Left ventricle myocardium superior (tissue), 1 donor: ENCODE results near the gene ZNF524. TPM values are rescaled to one million over a fixed set of nuclear protein-coding genes. Genes with fewer than 3 reads are reported as not detected.
"Not testable (repeated sequence)": the region's sequence is repeated elsewhere in the genome, so short reads cannot be mapped to it uniquely, and the experiment has no call there.

Experiments used
- ATAC-seq: fragments of 200-7000 bp; cut with Tn5 transposase; one replicate; pipeline ENCODE4 v1.9.1; 2020; ENCODE audit warnings: mild to moderate bottlenecking, moderate library complexity
- DNase-seq: peaks from one replicate; pipeline ENCODE4 v3.0.0-alpha.2; 2020
- intact Hi-C: fragments of 100-400 bp; cut with micrococcal nuclease; formaldehyde crosslinking; loops from one replicate; pipeline ENCODE4 v1.11.0; 2022
- total RNA-seq: library from RNA; stranded (reverse); fragmentation: NEBNext Ultra II Directional; extraction: Animal tissue kit (Norgen Biotek cat#: 25700); gene quantifications from one replicate; pipeline ENCODE4 v1.2.1, GENCODE V29; 2021
- donor health status: DM: no; HTN: yes; CAD: no; lungs with severe emphysema.

The ZNF524 gene
- total RNA-seq, 1 donor from 2014 or later = 17.0 TPM

DNA sequence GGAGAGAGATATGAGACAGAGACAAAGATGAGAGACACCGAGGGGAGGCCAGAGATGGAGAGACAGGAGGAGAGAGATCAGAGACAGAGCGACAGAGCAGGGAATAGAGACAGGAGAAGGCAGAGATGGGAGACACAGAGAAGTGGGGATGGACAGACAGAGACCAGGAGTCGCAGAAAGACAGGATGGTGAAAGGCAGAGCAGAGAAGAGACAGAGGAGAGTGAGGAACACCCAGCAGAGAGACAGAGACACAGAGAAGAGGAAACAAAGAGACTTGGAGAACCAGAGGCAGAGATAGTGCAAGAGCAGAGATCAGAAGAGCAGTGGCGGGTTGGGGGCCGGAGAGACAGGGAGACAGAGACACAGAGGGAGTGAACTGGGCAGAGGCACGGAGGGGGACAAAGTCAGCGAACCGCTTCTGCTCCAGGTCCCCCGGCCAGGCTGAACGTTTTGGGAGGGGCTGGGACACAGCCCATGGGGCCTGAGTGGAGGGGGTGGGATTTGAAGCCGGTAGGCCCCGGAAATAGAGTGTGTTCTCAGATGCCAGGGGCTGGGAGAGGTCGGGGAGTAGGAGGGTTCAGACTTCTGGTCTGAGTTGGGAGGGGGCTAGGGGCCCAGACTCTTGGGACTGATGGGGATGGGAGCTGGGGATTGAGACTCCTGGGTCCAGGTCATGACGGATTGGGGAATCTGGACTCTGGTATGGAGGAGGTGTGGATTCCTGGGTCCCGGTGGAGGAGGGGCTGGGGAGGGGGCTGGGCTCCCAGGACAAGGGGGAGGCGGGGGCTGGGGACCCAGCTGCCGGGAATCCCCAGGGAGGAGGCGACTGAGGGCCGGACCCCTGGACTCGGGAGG lies 20.1 kb upstream of the ZNF524 start:
- intact Hi-C loops = loop anchor here (2.0 kb wide), 1 partner anchor 33 kb away; no protein-coding TSS in a partner anchor
- DNase-seq = peak; percentile 37
- ATAC-seq = peak; percentile 69

DNA sequence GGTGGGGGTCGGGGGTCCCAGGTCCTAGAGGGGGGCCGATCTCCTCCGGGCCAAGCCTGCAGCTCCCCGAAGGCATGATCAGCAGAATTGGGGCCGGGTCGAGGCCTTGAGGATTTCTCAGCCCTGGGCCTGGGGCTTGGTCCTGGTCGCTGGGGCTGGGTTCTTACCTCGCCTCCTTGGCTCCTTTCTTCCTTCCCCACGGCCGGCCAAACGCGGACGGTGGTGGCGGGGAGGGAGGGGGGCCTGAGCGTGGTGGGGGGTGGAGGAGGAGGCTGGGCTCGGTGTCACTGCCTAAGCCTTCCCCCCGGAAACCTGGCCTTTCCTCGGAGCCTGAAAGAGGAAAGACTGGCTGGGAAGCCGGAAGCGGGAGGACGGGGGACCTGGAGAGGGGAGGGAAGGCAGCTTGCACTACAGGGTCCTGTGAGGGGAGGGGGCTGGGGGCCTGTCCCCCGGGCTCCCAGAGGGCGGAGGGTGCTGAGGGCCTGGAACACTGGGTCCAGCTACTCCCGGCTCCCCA lies 19.4 kb upstream of the ZNF524 start, which contains the start of gene ZNF579:
Gene ZNF579, minus strand, starts transcription at position 221 of the 517 bp plus-strand sequence. CDS start 1,209 bp downstream, outside the sequence.
- peak; percentile 89 for ATAC-seq
- DNase-seq = peak; percentile 89
- intact Hi-C loops = loop anchor here (2.0 kb wide), 1 partner anchor 34 kb away; no protein-coding TSS in a partner anchor

GRCh38 chr19:55581145-55581822 lies 18.8 kb upstream of the ZNF524 start:
- intact Hi-C loops = loop anchor here (2.0 kb wide), 1 partner anchor 34 kb away; no protein-coding TSS in a partner anchor
- no peak for ATAC-seq
- no peak for DNase-seq

- intact Hi-C loops = loop anchor here (2.0 kb wide), 1 partner anchor 35 kb away; no protein-coding TSS in a partner anchor
- DNase-seq = no peak
- no peak for ATAC-seq
Observed at GRCh38 chr19:55581823-55582223, 18.3 kb upstream of the ZNF524 start.

- DNase-seq, ATAC-seq, intact Hi-C loops: not testable (repeated sequence)
Observed at GRCh38 chr19:55582284-55582683, 17.8 kb upstream of the ZNF524 start.

DNA sequence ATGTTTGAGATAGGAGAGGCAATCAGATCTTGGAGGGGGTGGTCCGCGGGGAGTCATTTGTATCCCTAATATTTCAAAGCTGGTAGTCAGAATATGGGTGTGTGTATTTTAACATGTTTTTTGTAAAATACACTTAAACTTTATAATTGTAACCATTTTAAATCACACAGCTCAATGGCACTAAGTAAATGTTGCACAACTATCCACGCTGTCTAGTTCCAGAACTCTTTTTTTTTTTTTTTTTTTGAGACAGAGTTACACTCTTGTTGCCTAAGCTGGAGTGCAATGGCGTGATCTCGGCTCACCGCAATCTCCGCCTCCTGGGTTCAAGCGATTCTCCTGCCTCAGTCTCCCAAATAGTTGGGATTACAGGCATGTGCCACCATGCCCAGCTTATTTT lies 16.2 kb upstream of the ZNF524 start:
- DNase-seq, ATAC-seq, intact Hi-C loops: not testable (repeated sequence)

GRCh38 chr19:55584871-55585270 lies 15.2 kb upstream of the ZNF524 start:
- intact Hi-C loops = no loop called here

DNA sequence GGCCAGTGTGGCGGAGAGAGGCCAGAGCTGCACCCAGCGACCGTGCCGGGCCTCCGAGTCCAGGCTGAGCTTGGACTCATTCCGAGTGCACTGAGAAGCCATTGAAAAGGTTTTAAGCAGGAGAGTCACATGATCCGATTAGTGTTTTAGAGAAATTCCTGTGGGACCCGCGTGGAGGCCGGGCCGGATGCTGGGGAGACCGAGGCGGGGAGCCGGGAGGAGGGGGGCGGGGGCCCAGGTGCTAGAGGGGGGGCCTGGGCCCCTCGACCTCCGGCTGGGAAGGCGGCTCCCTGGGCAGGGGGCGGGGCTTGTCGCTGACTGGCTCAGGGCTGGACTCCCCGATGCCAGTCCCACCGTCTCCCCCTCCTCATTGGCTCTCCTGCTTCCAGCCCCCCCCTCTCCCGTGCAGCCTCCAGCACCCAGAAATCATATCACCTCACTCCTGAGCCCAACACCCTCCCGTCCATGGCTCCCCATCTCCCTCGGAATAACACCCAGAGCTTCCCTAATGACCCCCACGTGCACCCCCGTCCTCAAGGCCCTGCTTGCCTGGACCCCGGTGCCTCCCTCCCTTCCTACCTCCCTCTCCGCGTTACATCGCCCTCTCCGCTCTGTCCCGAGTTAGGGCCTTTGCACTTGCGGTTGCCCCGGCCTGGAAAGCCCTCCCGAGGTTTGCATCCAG lies 14.3 kb upstream of the ZNF524 start:
- peak; percentile 87 for DNase-seq
- ATAC-seq = peak; percentile 84
- intact Hi-C loops = no loop called here

More at GRCh38 chr19:55584871-55585270, 15.2 kb upstream of the ZNF524 start:
- no peak for DNase-seq
- ATAC-seq = no peak

DNA sequence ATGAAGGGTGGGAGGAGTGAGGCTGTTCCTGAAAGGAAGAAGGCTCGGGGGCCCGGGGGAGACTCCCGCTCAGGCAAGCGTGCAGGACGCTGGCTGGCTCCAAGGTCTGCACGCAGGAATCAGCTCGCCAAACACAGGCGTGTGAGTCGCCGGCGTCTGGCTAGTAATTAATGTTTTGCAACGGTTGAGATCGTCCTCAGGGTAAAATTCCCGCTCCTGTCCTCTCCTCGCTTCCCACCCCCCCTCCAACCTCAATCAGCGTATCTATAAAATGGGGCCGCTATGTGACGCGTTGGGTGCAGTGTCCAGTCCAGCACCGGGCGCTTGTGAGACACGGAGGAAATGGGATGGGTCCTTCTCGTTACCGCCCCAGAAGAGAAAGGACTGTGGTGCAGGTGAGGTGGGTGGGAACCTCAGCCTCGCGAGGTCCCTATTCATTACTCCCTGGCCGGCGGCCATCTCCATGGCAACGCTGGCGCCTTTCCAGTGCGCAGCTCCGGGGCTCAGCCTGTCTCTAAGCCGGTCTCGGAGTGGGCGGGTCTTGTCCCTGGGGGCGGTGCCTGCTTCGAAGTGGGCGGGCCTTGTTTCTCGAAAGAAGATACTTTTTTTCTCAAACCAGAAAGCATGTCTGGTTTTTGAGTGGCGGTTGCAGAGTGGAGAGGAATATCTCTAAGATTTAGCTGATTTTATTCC lies 13.0 kb upstream of the ZNF524 start:
- DNase-seq = peak; percentile 97
- intact Hi-C loops = no loop called here
- peak; percentile 88 for ATAC-seq

- DNase-seq = no peak
Observed at GRCh38 chr19:55588738-55589137, 11.3 kb upstream of the ZNF524 start.

DNA sequence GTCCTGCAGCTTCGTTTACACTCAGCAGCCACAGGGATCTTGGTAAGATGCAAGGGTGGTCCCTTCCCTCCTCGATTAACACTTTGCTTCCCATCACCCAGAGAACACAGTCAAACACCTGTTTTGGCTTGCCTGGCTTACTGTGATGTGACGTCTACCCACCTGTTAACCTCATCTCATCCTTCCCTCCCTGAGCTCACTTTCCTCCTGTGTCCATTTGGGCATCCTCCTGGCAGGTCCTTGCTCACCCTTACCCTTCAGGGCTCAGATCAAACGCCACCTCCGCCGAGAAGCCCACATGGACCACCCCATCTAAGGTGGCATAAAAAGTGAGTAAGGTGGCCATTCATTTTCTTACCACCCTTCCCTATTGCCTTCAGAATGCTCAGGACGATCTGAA lies 10.0 kb upstream of the ZNF524 start:
- no peak for DNase-seq
- ATAC-seq = no peak
- intact Hi-C loops = no loop called here

More at GRCh38 chr19:55588738-55589137, 11.3 kb upstream of the ZNF524 start:
- intact Hi-C loops = no loop called here
- no peak for ATAC-seq

GRCh38 chr19:55590617-55591016 lies 9.5 kb upstream of the ZNF524 start:
- DNase-seq (no peak), ATAC-seq (no peak)
- intact Hi-C loops = no loop called here

- DNase-seq = no peak
- ATAC-seq = no peak
- intact Hi-C loops = no loop called here
Observed at GRCh38 chr19:55591555-55591954, 8.5 kb upstream of the ZNF524 start.

GRCh38 chr19:55592391-55593090 lies 7.5 kb upstream of the ZNF524 start:
- DNase-seq (peak; percentile 27), ATAC-seq (no peak)
- intact Hi-C loops = no loop called here

DNA sequence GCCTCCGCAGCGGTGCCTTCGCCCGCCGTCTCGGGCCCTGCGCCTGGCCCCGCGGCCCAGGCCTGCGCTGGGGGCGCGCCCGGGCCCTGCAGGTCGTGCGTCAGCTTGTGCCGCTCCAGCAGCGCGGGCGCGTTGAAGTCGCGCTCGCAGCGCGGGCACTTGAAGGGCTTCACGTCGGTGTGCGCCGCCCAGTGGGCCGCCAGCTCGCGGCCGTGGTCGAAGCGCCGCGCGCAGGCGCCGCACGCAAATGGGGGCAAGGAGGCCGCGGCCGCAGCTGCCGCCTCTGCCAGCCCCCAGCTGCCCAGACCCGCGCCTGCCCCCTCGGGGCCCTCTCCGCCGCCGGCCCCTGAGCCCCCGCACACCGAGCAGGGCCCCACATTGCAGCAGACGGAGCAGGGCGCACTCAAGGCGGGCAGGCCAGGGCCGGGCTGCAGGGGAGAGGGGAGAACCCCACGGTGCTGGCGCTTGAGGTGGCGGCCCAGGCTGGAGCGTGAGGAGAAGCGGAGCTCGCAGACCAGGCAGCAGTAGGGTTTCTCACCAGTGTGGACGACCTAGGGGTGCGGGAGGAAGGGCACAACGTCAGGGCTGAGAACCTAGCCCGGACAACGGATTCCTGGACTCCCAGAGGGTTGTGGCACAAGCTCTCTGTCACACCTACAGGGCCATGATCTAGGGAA lies 6.9 kb upstream of the ZNF524 start:
- intact Hi-C loops = no loop called here
- peak; percentile 9 for ATAC-seq
- DNase-seq = peak; percentile 37

- no peak for ATAC-seq
- no peak for DNase-seq
- intact Hi-C loops = no loop called here
Observed at GRCh38 chr19:55594996-55595545, 5.0 kb upstream of the ZNF524 start.

DNA sequence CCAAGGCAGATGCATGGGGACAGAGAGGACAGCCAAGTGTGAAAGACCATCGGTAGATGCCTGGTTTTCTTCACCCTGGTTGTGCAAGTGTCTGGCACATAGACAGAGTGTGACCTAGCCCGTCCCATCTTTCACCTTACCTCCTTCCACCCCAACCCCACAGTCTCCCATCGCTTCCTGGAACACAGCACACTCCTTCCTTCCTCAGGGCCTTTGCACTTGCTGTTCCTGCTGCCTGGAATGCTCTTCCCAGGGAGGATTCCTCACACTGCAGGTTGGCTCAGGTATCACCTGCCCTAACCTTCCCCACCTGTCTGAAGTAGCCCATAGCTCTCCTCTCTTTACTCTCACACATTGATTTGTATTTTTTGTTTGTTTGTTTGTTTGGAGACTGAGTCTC lies 3.8 kb upstream of the ZNF524 start:
- intact Hi-C loops = no loop called here
- ATAC-seq = no peak
- no peak for DNase-seq
